SK-N-SH (cell line): Measurements from ENCODE around the gene CTNNA3. TPM values are rescaled to one million over a fixed set of nuclear protein-coding genes. Genes with fewer than 3 reads are reported as not detected.

Experiments used
- CTCF ChIA-PET: fragments of 300-600, 350-600 bp; formaldehyde crosslinking; extraction: SDS; loops from one replicate; lab custom pipeline; 2021; lab: Yijun Ruan, JAX
- POLR2A ChIA-PET: fragments of 350-600 bp; sonication (Branson Sonifier 250); formaldehyde crosslinking; extraction: SDS; loops from one replicate; lab custom pipeline; 2020; ENCODE audit warnings: antibody characterized with exemption, inconsistent platforms; lab: Yijun Ruan, JAX
- DNase-seq: peaks from one replicate; pipeline ENCODE4 v3.0.0; 2012
- H2AFZ ChIP-seq: fragments of 200-600 bp; sonication (generic); 2 replicates; pipeline ENCODE4 v1.8.1; 2016; ENCODE audit warnings: antibody characterized with exemption, mild to moderate bottlenecking, low read depth
- H3F3A ChIP-seq: fragments of 200-600 bp; sonication (generic); replicated peaks from 2 replicates; pipeline ENCODE3; 2016; ENCODE audit warnings: antibody characterized with exemption, mild to moderate bottlenecking; ENCODE audit not compliant: insufficient read depth
- H3K27ac ChIP-seq, 2 experiments: fragments of 200-500 bp in 1 of 2; fragments of 200-600 bp in 1 of 2; sonication (Bioruptor generic) in 1 of 2; sonication (generic), shearing (Covaris generic) in 1 of 2; 2 replicates each; pipeline versions ENCODE4 v1.5.1 to v1.6.1; 2014 to 2016; ENCODE audit warnings: low read depth in 2 of 2, inconsistent platforms in 1 of 2, low read length in 1 of 2, mild to moderate bottlenecking in 1 of 2, mixed read lengths in 1 of 2
- H3K27me3 ChIP-seq: fragments of 200-600 bp; sonication (generic), shearing (Covaris generic); 2 replicates; pipeline ENCODE4 v1.6.1; 2016; ENCODE audit warnings: mixed run types; ENCODE audit not compliant: insufficient read depth
- H3K36me3 ChIP-seq, 2 experiments: fragments of 200-500 bp in 1 of 2; fragments of 200-600 bp in 1 of 2; sonication (Bioruptor generic) in 1 of 2; sonication (generic) in 1 of 2; replicated peaks in 1 of 2; 2 replicates each; pipeline versions ENCODE3 to v1.5.1; 2014 to 2016; ENCODE audit warnings: low read length in 1 of 2, mild to moderate bottlenecking in 1 of 2; ENCODE audit not compliant: insufficient read depth in 2 of 2, control insufficient read depth in 1 of 2
- H3K4me1 ChIP-seq, 2 experiments: fragments of 200-500 bp in 1 of 2; fragments of 200-600 bp in 1 of 2; sonication (Bioruptor generic) in 1 of 2; sonication (generic), shearing (Covaris generic) in 1 of 2; 2 replicates each; pipeline versions ENCODE4 v1.5.1 to v1.6.1; 2014 to 2016; ENCODE audit warnings: low read depth in 1 of 2, low read length in 1 of 2, mixed run types in 1 of 2; ENCODE audit not compliant: insufficient read depth in 2 of 2, control insufficient read depth in 1 of 2
- H3K4me2 ChIP-seq: fragments of 200-600 bp; sonication (generic), shearing (Covaris generic); 2 replicates; pipeline ENCODE4 v1.6.1; 2017; ENCODE audit warnings: mixed run types
- H3K4me3 ChIP-seq, 2 experiments: fragments of 200-500 bp in 1 of 2; fragments of 200-600 bp in 1 of 2; sonication (Bioruptor generic) in 1 of 2; sonication (generic), shearing (Covaris generic) in 1 of 2; 2 replicates each; pipeline versions ENCODE4 v1.5.1 to v1.8.1; 2014 to 2016; ENCODE audit warnings: low read depth in 2 of 2, inconsistent platforms in 1 of 2, low read length in 1 of 2, mild to moderate bottlenecking in 1 of 2, mixed read lengths in 1 of 2, moderate library complexity in 1 of 2
- H3K79me2 ChIP-seq: fragments of 200-600 bp; sonication (generic); 2 replicates; pipeline ENCODE4 v1.8.1; 2017; ENCODE audit warnings: mild to moderate bottlenecking; ENCODE audit not compliant: insufficient read depth
- H3K9ac ChIP-seq: fragments of 200-600 bp; sonication (generic); 2 replicates; pipeline ENCODE4 v1.6.1; 2017; ENCODE audit warnings: mixed run types
- H3K9me2 ChIP-seq: fragments of 200-600 bp; sonication (generic); 2 replicates; pipeline ENCODE4 v1.6.1; 2017; ENCODE audit warnings: mixed run types
- H3K9me3 ChIP-seq: fragments of 200-600 bp; sonication (generic); 2 replicates; pipeline ENCODE4 v1.6.1; 2017; ENCODE audit warnings: mixed run types, mild to moderate bottlenecking, moderate library complexity
- H4K20me1 ChIP-seq: fragments of 200-600 bp; sonication (generic); 2 replicates; pipeline ENCODE4 v1.6.1; 2017; ENCODE audit warnings: mild to moderate bottlenecking, mixed run types; ENCODE audit not compliant: insufficient read depth
- CTCF ChIP-seq: fragments of 200-600 bp; sonication (generic); IDR thresholded peaks from 2 replicates; pipeline ENCODE4 v1.6.1; 2017; ENCODE audit warnings: antibody characterized with exemption, mild to moderate bottlenecking, moderate library complexity
- EP300 ChIP-seq, 2 experiments: IDR thresholded peaks; 2 replicates each; pipeline versions ENCODE4 v1.4.0 to v1.6.1; 2012; ENCODE audit warnings: borderline replicate concordance in 1 of 2, low read depth in 1 of 2, low read length in 1 of 2
- FOSL2 ChIP-seq: IDR thresholded peaks from 2 replicates; pipeline ENCODE4 v1.4.0; 2012; ENCODE audit warnings: low read depth, mild to moderate bottlenecking, moderate library complexity, borderline replicate concordance
- FOXM1 ChIP-seq: IDR thresholded peaks from 2 replicates; pipeline ENCODE4 v1.4.0; 2012; ENCODE audit warnings: low read depth, mild to moderate bottlenecking
- GABPA ChIP-seq: IDR thresholded peaks from 2 replicates; pipeline ENCODE4 v1.4.0; 2012; ENCODE audit warnings: low read depth, mild to moderate bottlenecking
- NRF1 ChIP-seq: IDR thresholded peaks from 2 replicates; pipeline ENCODE4 v1.6.1; 2012; ENCODE audit warnings: low read depth, mild to moderate bottlenecking, low read length
- RAD21 ChIP-seq: IDR thresholded peaks from 2 replicates; pipeline ENCODE4 v1.6.1; 2012; ENCODE audit warnings: mild to moderate bottlenecking, low read length
- RCOR1 ChIP-seq: fragments of 150-350 bp; IDR thresholded peaks from 2 replicates; pipeline ENCODE4 v1.6.1; 2017; ENCODE audit warnings: antibody characterized with exemption, low read length
- RFX5 ChIP-seq: IDR thresholded peaks from 2 replicates; pipeline ENCODE4 v1.6.1; 2012; ENCODE audit warnings: mild to moderate bottlenecking, improper control_type of control experiment, low read length
- RXRA ChIP-seq: IDR thresholded peaks from 2 replicates; pipeline ENCODE4 v1.4.0; 2012; ENCODE audit warnings: low read depth, mild to moderate bottlenecking, borderline replicate concordance
- SIN3A ChIP-seq: IDR thresholded peaks from 2 replicates; pipeline ENCODE4 v1.6.1; 2012; ENCODE audit warnings: low read depth, mild to moderate bottlenecking, low read length, moderate library complexity, borderline replicate concordance
- SMC3 ChIP-seq: IDR thresholded peaks from 2 replicates; pipeline ENCODE4 v1.6.1; 2012; ENCODE audit warnings: low read depth, low read length, improper control_type of control experiment
- TAF1 ChIP-seq: IDR thresholded peaks from 2 replicates; pipeline ENCODE4 v1.6.1; 2012; ENCODE audit warnings: low read depth, mild to moderate bottlenecking, low read length, moderate library complexity, borderline replicate concordance
- TCF12 ChIP-seq: IDR thresholded peaks from 2 replicates; pipeline ENCODE4 v1.4.0; 2012
- USF2 ChIP-seq: fragments of 150-350 bp; IDR thresholded peaks from 2 replicates; pipeline ENCODE4 v1.6.1; 2017; ENCODE audit warnings: antibody characterized with exemption, low read length, low read depth, borderline replicate concordance
- WGBS: methylation state at CpG from one replicate; pipeline ENCODE4 v1.1.6; 2017; ENCODE audit warnings: low lambda C conversion rate; 5-methylcytosine and 5-hydroxymethylcytosine counted together
- polyA plus RNA-seq, 3 experiments: library from polyadenylated mRNA; depleted of rRNA; stranded (reverse); fragments of >200 nt; gene quantifications; 2 replicates each; pipeline ENCODE4 v1.2.3, GENCODE V29; 2012
- TF ChIP-seq, protein P1 (sequence below): IDR thresholded peaks from 2 replicates; pipeline ENCODE4 v1.4.0; 2012; ENCODE audit warnings: low read depth, borderline replicate concordance
- TF ChIP-seq, protein P2 (sequence below): IDR thresholded peaks from 2 replicates; pipeline ENCODE4 v1.4.0; 2012; ENCODE audit warnings: low read depth, borderline replicate concordance
- TF ChIP-seq, protein P3 (sequence below): IDR thresholded peaks from 2 replicates; pipeline ENCODE4 v1.6.1; 2012; ENCODE audit warnings: mild to moderate bottlenecking, low read depth, low read length, moderate library complexity

The CTNNA3 gene
- polyA plus RNA-seq, 1 of the 3 experiments (the other 2 are of a cell fraction) = not detected

DNA sequence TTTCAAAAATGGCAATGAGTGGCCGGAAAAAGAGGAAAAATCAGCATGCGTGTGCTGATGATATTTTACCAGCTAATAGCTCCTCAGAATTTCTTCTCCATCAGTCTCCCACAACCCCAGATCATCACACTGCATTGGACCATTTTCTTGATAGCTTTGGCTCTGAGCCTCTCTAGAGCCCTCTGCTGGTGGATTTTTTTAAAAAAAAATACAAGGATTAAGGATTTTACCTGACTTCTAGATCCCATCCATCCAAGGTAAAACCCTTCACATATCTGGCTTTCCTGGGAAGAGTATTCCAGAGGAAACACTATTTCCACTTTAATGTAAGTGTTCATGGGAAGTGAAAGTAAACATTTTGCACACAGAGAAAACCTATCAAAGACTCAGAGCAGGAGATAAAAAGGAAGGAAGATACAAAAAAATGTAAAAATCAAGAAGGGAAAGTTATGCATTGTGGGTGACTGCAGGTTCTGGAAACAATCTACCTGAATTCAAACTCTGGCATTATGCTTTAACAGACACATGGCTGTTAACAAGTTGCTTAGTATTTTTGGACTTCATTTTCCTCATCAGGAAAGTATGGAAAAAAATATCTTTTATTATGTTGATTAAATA lies 389.3 kb downstream of the CTNNA3 start:
- no peaks in the 10 kb centered on the region for H3K9me3 ChIP-seq
- no peaks in the 10 kb centered on the region for H3K36me3 ChIP-seq
- POLR2A ChIA-PET = no interaction called here
- DNase-seq = peak; percentile 36
- TF ChIP-seq CTCF = peak; percentile 68
- TF ChIP-seq SMC3 = 0 out of 2 replicates have a peak, but pooled peaks have one; percentile 24
- no peak for TF ChIP-seq FOSL2
- no peak for TF ChIP-seq TAF1
- TF ChIP-seq RAD21 = peak; percentile 45
- no peak for TF ChIP-seq GABPA
- TF ChIP-seq, all 33 proteins: peak for 3
- Histone ChIP-seq H3K9ac (no peak overlapping the region), H3K79me2 (no peaks in the 10 kb centered on the region), H3K4me2 (no peak overlapping the region), H2AFZ (no peak overlapping the region), H4K20me1 (no peaks in the 10 kb centered on the region), H3K4me1 (no peaks in the 10 kb centered on the region), H3K27ac (no peak overlapping the region), H3K4me3 (no peak overlapping the region), H3K27me3 (no peaks in the 10 kb centered on the region), H3F3A (no peaks in the 10 kb centered on the region), H3K9me2 (no peaks in the 10 kb centered on the region)
- WGBS = 17% methylated on average over 2 of the region's 2 CpGs
- CTCF ChIA-PET = interaction anchor here (0.6 to 2.0 kb wide), 10 partner anchors 10 to 533 kb away, joined by 3 to 8 read pairs (median 4); no protein-coding TSS in a partner anchor

GRCh38 chr10:67302701-67303100 lies 393.3 kb downstream of the CTNNA3 start:
- POLR2A ChIA-PET = no interaction called here
- DNase-seq = no peak
- TF ChIP-seq FOXM1 (no peak), SIN3A (no peak), TCF12 (no peak), USF2 (no peak), NRF1 (no peak), RFX5 (no peak), RCOR1 (no peak), EP300 (IDR thresholded peaks at IDR 0.05; ENCODE audit: borderline replicate concordance in 1 of 2, low read depth in 1 of 2, low read length in 1 of 2) (no peak), RXRA (no peak)
- TF ChIP-seq, protein P1, sequence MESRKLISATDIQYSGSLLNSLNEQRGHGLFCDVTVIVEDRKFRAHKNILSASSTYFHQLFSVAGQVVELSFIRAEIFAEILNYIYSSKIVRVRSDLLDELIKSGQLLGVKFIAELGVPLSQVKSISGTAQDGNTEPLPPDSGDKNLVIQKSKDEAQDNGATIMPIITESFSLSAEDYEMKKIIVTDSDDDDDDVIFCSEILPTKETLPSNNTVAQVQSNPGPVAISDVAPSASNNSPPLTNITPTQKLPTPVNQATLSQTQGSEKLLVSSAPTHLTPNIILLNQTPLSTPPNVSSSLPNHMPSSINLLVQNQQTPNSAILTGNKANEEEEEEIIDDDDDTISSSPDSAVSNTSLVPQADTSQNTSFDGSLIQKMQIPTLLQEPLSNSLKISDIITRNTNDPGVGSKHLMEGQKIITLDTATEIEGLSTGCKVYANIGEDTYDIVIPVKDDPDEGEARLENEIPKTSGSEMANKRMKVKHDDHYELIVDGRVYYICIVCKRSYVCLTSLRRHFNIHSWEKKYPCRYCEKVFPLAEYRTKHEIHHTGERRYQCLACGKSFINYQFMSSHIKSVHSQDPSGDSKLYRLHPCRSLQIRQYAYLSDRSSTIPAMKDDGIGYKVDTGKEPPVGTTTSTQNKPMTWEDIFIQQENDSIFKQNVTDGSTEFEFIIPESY = no peak
- TF ChIP-seq, protein P2, sequence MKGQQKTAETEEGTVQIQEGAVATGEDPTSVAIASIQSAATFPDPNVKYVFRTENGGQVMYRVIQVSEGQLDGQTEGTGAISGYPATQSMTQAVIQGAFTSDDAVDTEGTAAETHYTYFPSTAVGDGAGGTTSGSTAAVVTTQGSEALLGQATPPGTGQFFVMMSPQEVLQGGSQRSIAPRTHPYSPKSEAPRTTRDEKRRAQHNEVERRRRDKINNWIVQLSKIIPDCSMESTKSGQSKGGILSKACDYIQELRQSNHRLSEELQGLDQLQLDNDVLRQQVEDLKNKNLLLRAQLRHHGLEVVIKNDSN = no peak
- TF ChIP-seq, protein P3, sequence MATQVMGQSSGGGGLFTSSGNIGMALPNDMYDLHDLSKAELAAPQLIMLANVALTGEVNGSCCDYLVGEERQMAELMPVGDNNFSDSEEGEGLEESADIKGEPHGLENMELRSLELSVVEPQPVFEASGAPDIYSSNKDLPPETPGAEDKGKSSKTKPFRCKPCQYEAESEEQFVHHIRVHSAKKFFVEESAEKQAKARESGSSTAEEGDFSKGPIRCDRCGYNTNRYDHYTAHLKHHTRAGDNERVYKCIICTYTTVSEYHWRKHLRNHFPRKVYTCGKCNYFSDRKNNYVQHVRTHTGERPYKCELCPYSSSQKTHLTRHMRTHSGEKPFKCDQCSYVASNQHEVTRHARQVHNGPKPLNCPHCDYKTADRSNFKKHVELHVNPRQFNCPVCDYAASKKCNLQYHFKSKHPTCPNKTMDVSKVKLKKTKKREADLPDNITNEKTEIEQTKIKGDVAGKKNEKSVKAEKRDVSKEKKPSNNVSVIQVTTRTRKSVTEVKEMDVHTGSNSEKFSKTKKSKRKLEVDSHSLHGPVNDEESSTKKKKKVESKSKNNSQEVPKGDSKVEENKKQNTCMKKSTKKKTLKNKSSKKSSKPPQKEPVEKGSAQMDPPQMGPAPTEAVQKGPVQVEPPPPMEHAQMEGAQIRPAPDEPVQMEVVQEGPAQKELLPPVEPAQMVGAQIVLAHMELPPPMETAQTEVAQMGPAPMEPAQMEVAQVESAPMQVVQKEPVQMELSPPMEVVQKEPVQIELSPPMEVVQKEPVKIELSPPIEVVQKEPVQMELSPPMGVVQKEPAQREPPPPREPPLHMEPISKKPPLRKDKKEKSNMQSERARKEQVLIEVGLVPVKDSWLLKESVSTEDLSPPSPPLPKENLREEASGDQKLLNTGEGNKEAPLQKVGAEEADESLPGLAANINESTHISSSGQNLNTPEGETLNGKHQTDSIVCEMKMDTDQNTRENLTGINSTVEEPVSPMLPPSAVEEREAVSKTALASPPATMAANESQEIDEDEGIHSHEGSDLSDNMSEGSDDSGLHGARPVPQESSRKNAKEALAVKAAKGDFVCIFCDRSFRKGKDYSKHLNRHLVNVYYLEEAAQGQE = no peak

More at GRCh38 chr10:67302701-67303100, 393.3 kb downstream of the CTNNA3 start:
- CTCF ChIA-PET = interaction anchor here (1.0 kb wide), 1 partner anchor 218 kb away, joined by 4 read pairs; no protein-coding TSS in a partner anchor
- Histone ChIP-seq H4K20me1 (no peaks in the 10 kb centered on the region), H3K36me3 (no peaks in the 10 kb centered on the region), H3K4me2 (no peak overlapping the region), H3K4me1 (no peaks in the 10 kb centered on the region), H3K9ac (no peak overlapping the region), H3K4me3 (no peak overlapping the region), H3F3A (no peaks in the 10 kb centered on the region), H3K9me2 (no peaks in the 10 kb centered on the region), H3K79me2 (no peaks in the 10 kb centered on the region), H2AFZ (no peak overlapping the region), H3K27me3 (no peaks in the 10 kb centered on the region), H3K9me3 (no peaks in the 10 kb centered on the region), H3K27ac (no peak overlapping the region)
- 3% methylated on average over 3 of the region's 3 CpGs for WGBS
